SK-N-SH treated with all-trans-retinoic acid at 6 μM for 48 hours (cell line): ENCODE results near the gene SNTA1.

Experiments
- ATAC-seq: fragments of 200-7000 bp; cut with Tn5 transposase; 3 replicates; pipeline ENCODE4 v1.9.1; 2020; ENCODE audit warnings: mild to moderate bottlenecking, moderate library complexity
- ARNTL ChIP-seq: fragments of 450-650 bp; formaldehyde crosslinking; IDR thresholded peaks from 2 replicates; pipeline ENCODE4 v1.5.0; 2020; ENCODE audit warnings: low read depth, mild to moderate bottlenecking, moderate library complexity, borderline replicate concordance
- BACH2 ChIP-seq: fragments of 250-450 bp; sonication (Bioruptor Pico); IDR thresholded peaks from 2 replicates; pipeline ENCODE4 v1.9.0; 2021; ENCODE audit warnings: mild to moderate bottlenecking, borderline replicate concordance
- CREB5 ChIP-seq: fragments of 250-450 bp; sonication (Bioruptor Pico); IDR thresholded peaks from 2 replicates; pipeline ENCODE4 v1.5.1; 2020; ENCODE audit warnings: low read depth, mild to moderate bottlenecking, moderate library complexity
- CSDC2 ChIP-seq: fragments of 250-450 bp; sonication (Bioruptor Pico); IDR thresholded peaks from 2 replicates; pipeline ENCODE4 v1.5.0; 2020; ENCODE audit warnings: mild to moderate bottlenecking, moderate library complexity
- ESRRG ChIP-seq: fragments of 250-450 bp; sonication (Bioruptor Pico); IDR thresholded peaks from 2 replicates; pipeline ENCODE4 v1.6.1; 2021; ENCODE audit warnings: mild to moderate bottlenecking
- GLIS3 ChIP-seq: fragments of 250-450 bp; sonication (Bioruptor Pico); IDR thresholded peaks from 2 replicates; pipeline ENCODE4 v1.5.0; 2020; ENCODE audit warnings: mild to moderate bottlenecking, moderate library complexity
- ISL1 ChIP-seq: fragments of 250-450 bp; sonication (Bioruptor Pico); IDR thresholded peaks from 2 replicates; pipeline ENCODE4 v2.1.2; 2022; ENCODE audit warnings: mild to moderate bottlenecking, moderate library complexity
- OSR1 ChIP-seq: fragments of 250-450 bp; sonication (Bioruptor Pico); IDR thresholded peaks from 2 replicates; pipeline ENCODE4 v1.8.0; 2022; ENCODE audit warnings: moderate library complexity, mild to moderate bottlenecking, inconsistent platforms
- PPARA ChIP-seq: fragments of 250-450 bp; sonication (Bioruptor Pico); IDR thresholded peaks from 2 replicates; pipeline ENCODE4 v1.5.0; 2020; ENCODE audit warnings: mild to moderate bottlenecking, borderline replicate concordance
- RARB ChIP-seq: fragments of 250-450 bp; sonication (Bioruptor Pico); IDR thresholded peaks from 2 replicates; pipeline ENCODE4 v1.8.0; 2021; ENCODE audit warnings: mild to moderate bottlenecking, moderate library complexity
- SNAI2 ChIP-seq: fragments of 250-450 bp; sonication (Bioruptor Pico); IDR thresholded peaks from 2 replicates; pipeline ENCODE4 v1.5.0; 2020; ENCODE audit warnings: mild to moderate bottlenecking, moderate library complexity
- TCF4 ChIP-seq: fragments of 250-450 bp; sonication (Bioruptor Pico); IDR thresholded peaks from 2 replicates; pipeline ENCODE4 v1.8.0; 2021; ENCODE audit warnings: mild to moderate bottlenecking, moderate library complexity, borderline replicate concordance
- TOX ChIP-seq: fragments of 250-450 bp; sonication (Bioruptor Pico); IDR thresholded peaks from 2 replicates; pipeline ENCODE4 v1.8.0; 2021; ENCODE audit warnings: mild to moderate bottlenecking, moderate library complexity, borderline replicate concordance
- TSHZ2 ChIP-seq: fragments of 250-450 bp; sonication (Bioruptor Pico); IDR thresholded peaks from 2 replicates; pipeline ENCODE4 v1.5.0; 2020; ENCODE audit warnings: mild to moderate bottlenecking, moderate library complexity
- ZC3H10 ChIP-seq: fragments of 250-450 bp; sonication (Bioruptor Pico); IDR thresholded peaks from 2 replicates; pipeline ENCODE4 v1.5.1; 2021; ENCODE audit warnings: mild to moderate bottlenecking, moderate library complexity
- ZFP3 ChIP-seq: fragments of 250-450 bp; sonication (Bioruptor Pico); IDR thresholded peaks from 2 replicates; pipeline ENCODE4 v1.5.0; 2020; ENCODE audit warnings: mild to moderate bottlenecking, moderate library complexity
- ZFP30 ChIP-seq: fragments of 450-650 bp; formaldehyde crosslinking; IDR thresholded peaks from 2 replicates; pipeline ENCODE4 v1.5.0; 2022; ENCODE audit warnings: mild to moderate bottlenecking, moderate library complexity
- ZNF70 ChIP-seq: fragments of 450-650 bp; formaldehyde crosslinking; IDR thresholded peaks from 2 replicates; pipeline ENCODE4 v1.5.0; 2020; ENCODE audit warnings: mild to moderate bottlenecking, moderate library complexity
- ZNF8 ChIP-seq: fragments of 450-650 bp; formaldehyde crosslinking; IDR thresholded peaks from 2 replicates; pipeline ENCODE4 v1.5.0; 2020; ENCODE audit warnings: mild to moderate bottlenecking, moderate library complexity
- TF ChIP-seq, protein P1 (sequence below): fragments of 250-450 bp; sonication (Bioruptor Pico); IDR thresholded peaks from 2 replicates; pipeline ENCODE4 v1.8.0; 2020; ENCODE audit warnings: mild to moderate bottlenecking, moderate library complexity, borderline replicate concordance
- TF ChIP-seq, protein P2 (sequence below): fragments of 250-450 bp; sonication (Bioruptor Pico); IDR thresholded peaks from 2 replicates; pipeline ENCODE4 v1.5.1; 2021; ENCODE audit warnings: mild to moderate bottlenecking, moderate library complexity

Gene SNTA1

DNA sequence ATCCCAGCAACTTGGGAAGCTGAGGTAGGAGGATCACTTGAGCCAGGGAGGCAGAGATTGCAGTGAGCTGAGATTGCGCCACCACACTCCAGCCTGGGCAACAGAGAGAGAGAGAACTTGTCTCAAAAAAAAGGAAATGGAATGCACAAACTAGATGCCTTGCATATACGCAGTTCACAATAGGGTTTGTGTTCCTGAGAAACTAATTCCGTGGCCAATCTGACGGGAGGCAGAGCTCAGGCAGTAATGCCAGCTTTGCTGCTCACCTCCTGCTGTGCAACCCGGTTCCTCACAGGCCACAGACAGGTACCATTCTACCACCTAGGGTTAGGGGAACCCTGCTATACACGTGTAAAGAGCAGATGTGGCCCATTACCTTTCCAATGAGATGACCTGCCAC, 43.6 kb downstream of the SNTA1 start:
- no peak for ATAC-seq
- TF ChIP-seq ZNF70 (CRISPR knock-in tag) = no peak
- TF ChIP-seq TOX (CRISPR knock-in tag) = no peak
- TF ChIP-seq TSHZ2 (CRISPR knock-in tag) = no peak
- no peak for TF ChIP-seq GLIS3 (CRISPR knock-in tag)
- no peak for TF ChIP-seq OSR1 (CRISPR knock-in tag)
- TF ChIP-seq TCF4 = no peak
- TF ChIP-seq ESRRG (CRISPR knock-in tag) = no peak
- TF ChIP-seq ZC3H10 (CRISPR knock-in tag) = no peak
- TF ChIP-seq PPARA (CRISPR knock-in tag) = no peak
- TF ChIP-seq RARB (CRISPR knock-in tag) = no peak
- no peak for TF ChIP-seq CSDC2 (CRISPR knock-in tag)
- no peak for TF ChIP-seq SNAI2 (CRISPR knock-in tag)
- TF ChIP-seq, protein P1, sequence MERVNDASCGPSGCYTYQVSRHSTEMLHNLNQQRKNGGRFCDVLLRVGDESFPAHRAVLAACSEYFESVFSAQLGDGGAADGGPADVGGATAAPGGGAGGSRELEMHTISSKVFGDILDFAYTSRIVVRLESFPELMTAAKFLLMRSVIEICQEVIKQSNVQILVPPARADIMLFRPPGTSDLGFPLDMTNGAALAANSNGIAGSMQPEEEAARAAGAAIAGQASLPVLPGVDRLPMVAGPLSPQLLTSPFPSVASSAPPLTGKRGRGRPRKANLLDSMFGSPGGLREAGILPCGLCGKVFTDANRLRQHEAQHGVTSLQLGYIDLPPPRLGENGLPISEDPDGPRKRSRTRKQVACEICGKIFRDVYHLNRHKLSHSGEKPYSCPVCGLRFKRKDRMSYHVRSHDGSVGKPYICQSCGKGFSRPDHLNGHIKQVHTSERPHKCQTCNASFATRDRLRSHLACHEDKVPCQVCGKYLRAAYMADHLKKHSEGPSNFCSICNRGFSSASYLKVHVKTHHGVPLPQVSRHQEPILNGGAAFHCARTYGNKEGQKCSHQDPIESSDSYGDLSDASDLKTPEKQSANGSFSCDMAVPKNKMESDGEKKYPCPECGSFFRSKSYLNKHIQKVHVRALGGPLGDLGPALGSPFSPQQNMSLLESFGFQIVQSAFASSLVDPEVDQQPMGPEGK (CRISPR knock-in tag) = no peak
- TF ChIP-seq, protein P2, sequence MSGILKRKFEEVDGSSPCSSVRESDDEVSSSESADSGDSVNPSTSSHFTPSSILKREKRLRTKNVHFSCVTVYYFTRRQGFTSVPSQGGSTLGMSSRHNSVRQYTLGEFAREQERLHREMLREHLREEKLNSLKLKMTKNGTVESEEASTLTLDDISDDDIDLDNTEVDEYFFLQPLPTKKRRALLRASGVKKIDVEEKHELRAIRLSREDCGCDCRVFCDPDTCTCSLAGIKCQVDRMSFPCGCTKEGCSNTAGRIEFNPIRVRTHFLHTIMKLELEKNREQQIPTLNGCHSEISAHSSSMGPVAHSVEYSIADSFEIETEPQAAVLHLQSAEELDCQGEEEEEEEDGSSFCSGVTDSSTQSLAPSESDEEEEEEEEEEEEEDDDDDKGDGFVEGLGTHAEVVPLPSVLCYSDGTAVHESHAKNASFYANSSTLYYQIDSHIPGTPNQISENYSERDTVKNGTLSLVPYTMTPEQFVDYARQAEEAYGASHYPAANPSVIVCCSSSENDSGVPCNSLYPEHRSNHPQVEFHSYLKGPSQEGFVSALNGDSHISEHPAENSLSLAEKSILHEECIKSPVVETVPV = no peak
- TF ChIP-seq BACH2 = no peak
- no peak for TF ChIP-seq ISL1 (CRISPR knock-in tag)
- no peak for TF ChIP-seq ZFP30

- no peak for ATAC-seq
- TF ChIP-seq, protein P1 (CRISPR knock-in tag) = no peak
- TF ChIP-seq ARNTL = no peak
- TF ChIP-seq ZC3H10 (CRISPR knock-in tag) = no peak
- TF ChIP-seq CSDC2 (CRISPR knock-in tag) = no peak
- TF ChIP-seq SNAI2 (CRISPR knock-in tag) = no peak
- TF ChIP-seq OSR1 (CRISPR knock-in tag) = no peak
- TF ChIP-seq ZNF70 (CRISPR knock-in tag) = no peak
These were observed 48.8 kb downstream of the SNTA1 start for GRCh38 chr20:33394718-33395117.

GRCh38 chr20:33393609-33394008, 50.0 kb downstream of the SNTA1 start:
- no peak for ATAC-seq
- no peak for TF ChIP-seq RARB (CRISPR knock-in tag)
- TF ChIP-seq, protein P2 = no peak
- TF ChIP-seq TOX (CRISPR knock-in tag) = no peak
- TF ChIP-seq OSR1 (CRISPR knock-in tag) = no peak
- TF ChIP-seq ESRRG (CRISPR knock-in tag) = no peak
- no peak for TF ChIP-seq ZNF8 (CRISPR knock-in tag)
- no peak for TF ChIP-seq ZFP3 (CRISPR knock-in tag)
- TF ChIP-seq SNAI2 (CRISPR knock-in tag) = no peak
- TF ChIP-seq CREB5 (CRISPR knock-in tag) = no peak
- no peak for TF ChIP-seq ZFP30
- TF ChIP-seq PPARA (CRISPR knock-in tag) = no peak
- TF ChIP-seq TCF4 = no peak
- no peak for TF ChIP-seq ZNF70 (CRISPR knock-in tag)
- no peak for TF ChIP-seq ISL1 (CRISPR knock-in tag)
- TF ChIP-seq, protein P1 (CRISPR knock-in tag) = no peak
- TF ChIP-seq GLIS3 (CRISPR knock-in tag) = no peak
- TF ChIP-seq TSHZ2 (CRISPR knock-in tag) = no peak
